Measurements from ENCODE around the gene ALS2CL. TPM values are rescaled to one million over a fixed set of nuclear protein-coding genes. Genes with fewer than 3 reads are reported as not detected.

The ALS2CL gene
- total RNA-seq, 1 experiment from 2014 or later = 39.6 TPM

GRCh38 chr3:46714728-46715506, 21.4 kb upstream of the ALS2CL start:
- H3K36me3 Mint-ChIP-seq (ENCODE audit: insufficient read depth, unreplicated experiment) = no peaks in the 10 kb centered on the region
- CTCF ChIA-PET = interaction anchor here (0.6 to 1.1 kb wide), 2 partner anchors 194 to 272 kb away, joined by 3 read pairs; no protein-coding TSS in a partner anchor
- no TSS peak for BruUV-seq (replicated peaks)
- no peak overlapping the region for H3K4me3 Mint-ChIP-seq (ENCODE audit: low read depth, unreplicated experiment)
- H3K27me3 Mint-ChIP-seq (ENCODE audit: unreplicated experiment) = peaks cover 13% of the 10 kb centered on the region
- no peak for TF ChIP-seq CTCF (IDR thresholded peaks at IDR 0.05; ENCODE audit: unreplicated experiment)
- H3K27ac Mint-ChIP-seq (ENCODE audit: unreplicated experiment) = no peak overlapping the region
- no peak for DNase-seq
- intact Hi-C loops (cut with micrococcal nuclease; ENCODE audit: unreplicated experiment) = no loop called here
- H3K9me3 Mint-ChIP-seq (ENCODE audit: low read depth, unreplicated experiment) = no peaks in the 10 kb centered on the region
- H3K4me1 Mint-ChIP-seq (ENCODE audit: low read depth, unreplicated experiment) = no peaks in the 10 kb centered on the region

GRCh38 chr3:46713898-46714552, 20.5 kb upstream of the ALS2CL start:
- Mint-ChIP-seq H3K4me3 (ENCODE audit: low read depth, unreplicated experiment) (no peak overlapping the region), H3K27me3 (ENCODE audit: unreplicated experiment) (peaks cover 13% of the 10 kb centered on the region), H3K36me3 (ENCODE audit: insufficient read depth, unreplicated experiment) (no peaks in the 10 kb centered on the region), H3K4me1 (ENCODE audit: low read depth, unreplicated experiment) (no peaks in the 10 kb centered on the region), H3K9me3 (ENCODE audit: low read depth, unreplicated experiment) (no peaks in the 10 kb centered on the region), H3K27ac (ENCODE audit: unreplicated experiment) (no peak overlapping the region)
- CTCF ChIA-PET = no interaction called here
- no peak for TF ChIP-seq CTCF (IDR thresholded peaks at IDR 0.05; ENCODE audit: unreplicated experiment)
- peak; percentile 66 for DNase-seq
- intact Hi-C loops (cut with micrococcal nuclease; ENCODE audit: unreplicated experiment) = no loop called here
- BruUV-seq (replicated peaks) = no TSS peak

GRCh38 chr3:46713050-46713897, 19.8 kb upstream of the ALS2CL start:
- intact Hi-C loops (cut with micrococcal nuclease; ENCODE audit: unreplicated experiment) = no loop called here
- no TSS peak for BruUV-seq (replicated peaks)
- CTCF ChIA-PET = no interaction called here
- no peak overlapping the region for H3K27ac Mint-ChIP-seq (ENCODE audit: unreplicated experiment)
- no peaks in the 10 kb centered on the region for H3K4me1 Mint-ChIP-seq (ENCODE audit: low read depth, unreplicated experiment)
- no peaks in the 10 kb centered on the region for H3K36me3 Mint-ChIP-seq (ENCODE audit: insufficient read depth, unreplicated experiment)
- no peaks in the 10 kb centered on the region for H3K9me3 Mint-ChIP-seq (ENCODE audit: low read depth, unreplicated experiment)
- peaks cover 13% of the 10 kb centered on the region for H3K27me3 Mint-ChIP-seq (ENCODE audit: unreplicated experiment)
- no peak overlapping the region for H3K4me3 Mint-ChIP-seq (ENCODE audit: low read depth, unreplicated experiment)
- DNase-seq = no peak
- no peak for TF ChIP-seq CTCF (IDR thresholded peaks at IDR 0.05; ENCODE audit: unreplicated experiment)

GRCh38 chr3:46712191-46713049, 18.9 kb upstream of the ALS2CL start:
- CTCF ChIA-PET = interaction anchor here (0.7 to 0.9 kb wide), 2 partner anchors 197 to 714 kb away, joined by 3 to 5 read pairs; no protein-coding TSS in a partner anchor
- Mint-ChIP-seq H3K9me3 (ENCODE audit: low read depth, unreplicated experiment) (no peaks in the 10 kb centered on the region), H3K36me3 (ENCODE audit: insufficient read depth, unreplicated experiment) (no peaks in the 10 kb centered on the region), H3K27me3 (ENCODE audit: unreplicated experiment) (peaks cover 13% of the 10 kb centered on the region), H3K27ac (ENCODE audit: unreplicated experiment) (no peak overlapping the region), H3K4me3 (ENCODE audit: low read depth, unreplicated experiment) (no peak overlapping the region), H3K4me1 (ENCODE audit: low read depth, unreplicated experiment) (no peaks in the 10 kb centered on the region)
- BruUV-seq (replicated peaks) = no TSS peak
- no peak for DNase-seq
- no peak for TF ChIP-seq CTCF (IDR thresholded peaks at IDR 0.05; ENCODE audit: unreplicated experiment)
- intact Hi-C loops (cut with micrococcal nuclease; ENCODE audit: unreplicated experiment) = no loop called here

Data from Calu3 (cell line).